HG03196 (cell line): ENCODE measurements around the gene TEKT1.
"Not testable (repeated sequence)": the region's sequence is repeated elsewhere in the genome, so short reads cannot be mapped to it uniquely, and the experiment has no call there.

Experiments used
- ATAC-seq: cut with Tn5 transposase; IDR thresholded peaks from one replicate; pipeline ENCODE4 v1.9.1; 2021; ENCODE audit not compliant: unreplicated experiment

Gene TEKT1

DNA sequence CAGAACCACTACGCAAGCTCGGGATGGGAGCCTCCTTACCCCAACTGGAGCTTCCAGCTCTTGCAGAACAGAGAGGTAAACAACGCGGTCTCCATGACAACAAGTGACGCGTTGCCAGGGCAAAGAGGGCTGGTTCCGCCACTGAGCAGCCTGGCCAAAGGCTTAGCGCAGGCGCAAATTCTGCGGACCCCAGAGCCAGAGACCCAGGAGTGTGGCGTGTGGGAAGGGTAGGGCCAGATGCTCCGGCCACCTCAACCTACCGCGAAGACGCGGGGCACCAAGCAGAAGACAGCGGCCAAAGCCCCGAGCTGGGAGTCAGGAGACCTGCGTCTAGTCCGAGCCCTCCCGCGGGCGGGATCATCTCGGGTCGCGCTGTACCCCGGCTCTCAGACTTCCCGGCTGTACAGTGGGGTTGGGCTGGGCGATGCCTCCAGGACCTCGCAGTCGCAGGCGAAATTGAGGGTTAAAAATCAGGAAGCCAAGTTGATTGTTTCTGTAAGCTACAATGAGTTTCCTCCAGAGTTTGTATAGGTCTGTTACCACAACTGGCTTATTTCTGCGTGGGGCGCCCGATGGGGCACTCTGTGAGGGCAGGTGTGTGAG, at the start of gene TEKT1:
Gene TEKT1 (minus strand): TSS at position 69 of the 603 bp plus-strand sequence. CDS start 1,353 bp downstream, outside the sequence.
- ATAC-seq, result no peak

DNA sequence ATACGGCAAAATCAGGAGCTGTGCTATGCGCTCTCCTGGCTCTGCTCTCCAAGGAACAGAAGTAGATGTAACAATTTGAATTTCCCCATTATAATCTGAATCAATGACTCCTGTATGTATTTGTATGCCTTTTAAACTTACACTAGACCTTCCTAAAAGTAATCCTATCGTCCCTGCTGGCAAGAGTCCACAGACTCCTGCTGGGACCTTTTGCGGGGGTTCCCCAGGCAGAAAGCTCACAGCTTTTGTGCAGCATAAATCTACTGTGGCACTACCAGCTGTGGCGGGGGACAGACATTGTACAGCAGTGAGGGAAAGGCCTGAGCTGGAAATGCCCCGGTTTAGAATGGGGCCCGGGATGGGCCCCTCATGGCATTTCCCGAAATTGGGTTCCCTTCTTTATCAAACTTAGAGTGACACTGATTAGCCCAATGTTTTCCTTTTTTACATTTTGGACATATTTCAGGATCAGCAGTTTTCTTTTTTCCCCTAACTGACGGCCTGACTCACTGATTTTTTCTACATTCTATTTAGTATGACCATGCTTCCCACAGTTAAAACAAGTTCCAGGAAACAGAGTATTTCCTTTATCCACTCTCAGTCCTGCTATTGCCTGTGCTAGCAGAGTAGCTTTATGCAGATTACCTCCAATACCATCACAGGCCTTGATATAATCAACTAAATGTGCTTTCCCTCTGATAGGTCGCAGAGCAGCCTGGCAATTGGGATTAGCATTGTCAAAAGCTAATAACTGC, 47.9 kb upstream of the TEKT1 start:
- not testable (repeated sequence) for ATAC-seq

DNA sequence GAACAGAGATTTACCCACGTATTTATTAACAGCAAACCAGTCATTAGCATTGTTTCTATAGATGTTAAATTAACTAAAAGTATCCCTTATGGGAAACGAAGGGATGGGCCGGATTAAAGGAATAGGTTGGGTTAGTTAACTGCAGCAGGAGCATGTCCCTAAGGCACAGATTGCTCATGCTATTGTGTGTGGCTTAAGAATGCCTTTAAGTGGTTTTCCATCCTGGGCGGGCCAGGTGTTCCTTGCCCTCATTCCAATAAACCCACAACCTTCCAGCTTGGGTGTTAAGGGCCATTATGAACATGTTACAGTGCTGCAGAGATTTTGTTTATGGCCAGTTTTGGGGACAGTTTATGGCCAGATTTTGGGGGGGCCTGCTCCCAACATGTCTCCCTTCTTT, 43.7 kb upstream of the TEKT1 start:
- ATAC-seq, result not testable (repeated sequence)

DNA sequence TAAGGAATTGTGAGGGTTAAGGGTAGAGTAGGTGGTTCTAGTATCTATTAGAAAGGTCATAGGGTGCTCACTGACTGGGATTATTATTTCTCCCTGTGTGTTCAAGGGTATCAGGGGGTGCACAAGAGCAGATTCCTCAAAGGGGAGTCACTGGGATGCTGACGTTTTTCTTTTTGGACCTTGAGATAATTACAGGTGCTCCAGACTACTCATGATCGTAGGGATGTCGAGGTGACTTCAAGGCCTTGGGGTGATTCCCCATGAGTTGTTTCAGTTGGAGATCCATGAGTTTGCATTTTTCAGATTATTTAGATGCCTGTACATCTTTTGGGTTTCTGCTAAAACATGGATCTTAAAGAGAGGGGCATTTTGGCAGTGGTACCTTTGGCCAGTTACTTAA, 41.4 kb upstream of the TEKT1 start:
- no peak for ATAC-seq

DNA sequence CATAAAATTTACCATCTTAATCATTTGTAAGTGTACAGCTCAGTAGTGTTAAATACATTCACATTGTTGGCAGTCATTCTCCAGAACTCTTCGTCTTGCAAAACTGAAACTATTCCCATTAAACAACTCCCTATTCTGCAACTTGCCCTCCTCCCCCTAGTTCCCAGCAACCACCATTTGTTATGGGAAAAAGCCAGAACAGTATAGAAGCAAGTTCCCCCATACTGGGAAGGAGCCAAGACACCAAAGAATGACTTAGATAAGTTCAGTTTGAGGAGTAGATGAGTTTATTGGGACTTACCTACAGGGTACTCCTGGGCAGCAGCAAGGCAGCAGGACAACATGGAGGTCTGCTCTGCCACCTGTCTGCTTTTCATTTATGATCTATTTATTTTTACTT, 39.3 kb upstream of the TEKT1 start:
- ATAC-seq, result no peak

DNA sequence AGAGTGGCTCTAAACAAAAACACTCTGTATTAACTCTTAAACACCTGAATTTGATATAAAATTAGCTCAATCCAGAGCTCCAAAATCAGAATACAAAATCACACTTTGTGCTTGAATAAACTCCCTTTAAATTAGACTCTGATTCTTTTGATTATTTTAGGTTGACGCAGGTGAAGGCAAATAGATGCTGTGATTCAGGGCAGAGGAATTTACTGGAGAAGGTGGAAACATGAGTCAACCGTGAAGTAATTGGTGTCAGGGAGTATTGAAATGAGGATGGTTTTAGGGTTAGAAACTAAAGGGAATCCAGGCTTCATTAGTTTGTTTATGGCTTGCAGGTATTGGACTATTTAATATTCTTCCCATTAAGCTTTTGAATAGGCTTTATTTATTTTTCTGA, 37.1 kb upstream of the TEKT1 start:
- no peak for ATAC-seq

DNA sequence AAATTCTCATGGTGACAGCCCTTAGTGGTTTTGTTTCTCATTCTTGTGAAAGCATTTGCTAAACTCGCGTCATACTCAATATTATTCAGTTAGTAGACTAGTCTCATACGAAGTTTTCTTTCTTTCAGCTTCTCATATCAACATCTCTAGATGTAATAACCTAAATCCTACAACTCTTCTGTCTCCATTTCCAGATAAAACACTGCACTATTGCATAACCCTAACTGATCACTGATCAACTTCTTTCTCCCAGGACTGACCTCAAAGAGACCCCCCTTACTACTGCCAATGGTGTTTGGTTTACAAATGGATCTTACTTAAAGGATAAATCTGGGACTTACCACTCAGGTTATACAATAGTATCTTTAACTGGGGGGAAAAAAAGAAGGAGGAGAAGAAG, 36.3 kb upstream of the TEKT1 start:
- no peak for ATAC-seq

DNA sequence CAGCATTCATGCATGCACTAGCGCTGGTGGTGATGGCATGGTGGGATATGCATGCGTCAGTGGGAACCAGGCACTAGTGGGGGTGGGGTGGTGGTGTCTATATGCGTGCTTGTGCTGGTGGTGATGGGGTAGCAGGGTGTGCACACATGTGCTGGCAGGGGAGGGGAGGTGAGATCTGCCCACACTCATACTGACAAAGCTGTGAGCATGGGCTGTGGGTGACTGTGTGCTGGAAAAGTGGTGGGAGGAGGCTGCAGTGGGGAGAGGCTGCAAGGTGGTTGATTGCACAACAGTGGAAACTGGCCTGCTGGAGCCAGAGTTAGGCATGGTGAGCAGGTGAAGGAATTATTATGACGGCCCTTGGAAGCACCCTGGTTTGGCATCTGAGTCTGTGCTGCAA, 31.3 kb upstream of the TEKT1 start:
- no peak for ATAC-seq

DNA sequence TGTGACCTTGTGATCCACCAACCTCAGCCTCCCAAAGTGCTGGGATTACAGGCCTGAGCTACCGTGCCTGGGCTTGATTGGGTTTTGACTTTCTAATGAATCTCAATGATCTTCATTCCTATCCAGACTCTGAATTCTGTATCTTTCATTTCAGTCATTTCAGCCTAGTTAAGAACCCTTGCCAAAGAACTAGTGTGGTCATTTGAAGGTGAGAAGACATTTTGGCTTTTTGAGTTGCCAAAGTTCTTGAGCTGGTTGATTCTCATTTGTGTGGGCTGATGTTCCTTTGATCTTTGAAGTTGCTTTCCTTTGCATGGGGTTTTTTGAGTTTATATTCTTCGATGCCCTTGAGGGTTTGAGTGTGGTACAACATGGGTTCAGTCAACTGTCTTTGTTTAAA, 30.6 kb upstream of the TEKT1 start:
- no peak for ATAC-seq

DNA sequence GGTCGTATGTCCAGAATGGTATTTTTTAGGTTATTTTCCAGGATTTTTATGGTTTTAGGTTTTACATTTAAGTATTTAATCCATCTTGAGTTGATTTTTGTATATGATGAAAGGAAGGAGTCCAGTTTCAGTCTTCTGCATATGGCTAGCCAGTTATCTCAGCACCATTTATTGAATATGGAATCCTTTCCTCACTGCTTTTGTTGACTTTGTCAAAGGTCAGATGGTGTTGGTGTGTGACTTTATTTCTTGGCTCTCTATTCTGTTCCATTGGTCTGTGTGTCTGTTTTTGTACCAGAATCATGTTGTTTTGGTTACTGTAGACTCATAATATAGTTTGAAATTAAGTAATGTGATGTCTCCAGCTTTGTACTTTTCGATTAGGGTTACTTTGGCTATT, 26.4 kb upstream of the TEKT1 start:
- ATAC-seq, result no peak

DNA sequence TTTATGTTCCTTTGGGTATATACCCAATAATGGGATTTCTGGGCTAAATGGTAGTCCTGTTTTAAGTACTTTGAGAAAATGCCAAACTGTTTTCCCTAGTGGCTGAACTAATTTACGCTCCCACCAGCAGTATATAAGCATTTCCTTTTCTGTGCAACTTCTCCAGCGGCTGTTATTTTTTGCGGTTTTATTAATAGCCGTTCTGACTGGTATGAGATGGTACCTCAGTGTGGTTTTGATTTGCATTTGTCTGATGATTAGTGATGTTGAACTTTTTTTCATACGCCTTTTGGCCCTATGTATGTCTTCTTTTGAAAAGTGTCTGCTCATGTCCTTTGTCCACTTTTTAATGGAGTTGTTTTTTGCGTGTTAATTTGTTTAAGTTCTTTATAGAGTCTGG, 25.8 kb upstream of the TEKT1 start:
- no peak for ATAC-seq

DNA sequence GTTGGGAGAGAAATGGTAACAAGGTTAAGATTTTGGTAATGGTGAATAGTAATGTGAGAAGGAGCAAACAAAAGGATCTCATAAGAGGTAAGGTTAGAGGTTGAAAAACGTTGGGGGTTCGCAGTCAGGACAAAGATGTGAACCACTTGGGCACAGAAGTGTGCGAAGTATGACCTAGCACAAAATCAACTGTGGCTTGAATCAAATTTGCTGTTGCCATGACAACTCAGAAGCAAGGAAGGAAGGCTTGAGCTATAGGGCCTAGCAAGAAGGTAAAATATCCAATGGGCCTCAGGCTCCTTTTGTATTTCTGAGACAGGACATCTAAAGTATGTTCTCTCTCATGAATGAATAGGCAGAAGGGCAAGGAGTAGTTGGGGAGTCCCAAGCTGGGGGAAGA, 24.5 kb upstream of the TEKT1 start:
- ATAC-seq, result no peak

DNA sequence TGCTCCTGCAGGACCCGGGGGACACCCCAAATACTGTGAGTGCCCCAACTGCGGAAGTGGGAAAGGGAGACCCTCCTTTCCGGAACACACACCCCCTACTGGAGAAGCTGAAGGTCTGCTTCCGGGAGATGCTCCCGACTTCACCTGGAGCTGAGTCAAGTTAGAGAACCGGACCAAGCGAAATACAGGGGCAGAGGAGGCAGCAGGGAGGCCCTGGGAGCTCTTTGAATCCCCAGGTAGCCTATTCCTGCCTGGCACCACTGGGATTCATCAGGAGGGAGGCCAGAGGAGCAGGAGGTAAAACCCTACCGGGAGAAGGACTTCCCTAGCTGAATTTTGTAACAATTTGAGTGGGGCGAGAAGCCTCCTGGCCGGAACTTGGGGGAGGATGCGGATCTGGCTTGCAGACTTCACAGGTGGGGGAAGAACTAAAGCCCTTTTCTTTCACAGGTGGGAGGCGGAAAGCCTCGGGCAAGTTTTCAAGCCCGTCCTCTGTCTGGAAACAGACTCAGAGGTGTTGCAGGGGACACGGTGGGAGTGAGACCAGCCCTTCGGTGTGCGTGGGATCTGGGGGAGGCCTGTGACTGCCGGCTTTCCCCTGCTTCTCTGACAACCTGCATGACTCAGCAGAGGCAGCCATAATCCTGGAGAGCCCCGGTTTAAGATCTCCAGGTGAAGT, 22.4 kb upstream of the TEKT1 start:
- no peak for ATAC-seq

DNA sequence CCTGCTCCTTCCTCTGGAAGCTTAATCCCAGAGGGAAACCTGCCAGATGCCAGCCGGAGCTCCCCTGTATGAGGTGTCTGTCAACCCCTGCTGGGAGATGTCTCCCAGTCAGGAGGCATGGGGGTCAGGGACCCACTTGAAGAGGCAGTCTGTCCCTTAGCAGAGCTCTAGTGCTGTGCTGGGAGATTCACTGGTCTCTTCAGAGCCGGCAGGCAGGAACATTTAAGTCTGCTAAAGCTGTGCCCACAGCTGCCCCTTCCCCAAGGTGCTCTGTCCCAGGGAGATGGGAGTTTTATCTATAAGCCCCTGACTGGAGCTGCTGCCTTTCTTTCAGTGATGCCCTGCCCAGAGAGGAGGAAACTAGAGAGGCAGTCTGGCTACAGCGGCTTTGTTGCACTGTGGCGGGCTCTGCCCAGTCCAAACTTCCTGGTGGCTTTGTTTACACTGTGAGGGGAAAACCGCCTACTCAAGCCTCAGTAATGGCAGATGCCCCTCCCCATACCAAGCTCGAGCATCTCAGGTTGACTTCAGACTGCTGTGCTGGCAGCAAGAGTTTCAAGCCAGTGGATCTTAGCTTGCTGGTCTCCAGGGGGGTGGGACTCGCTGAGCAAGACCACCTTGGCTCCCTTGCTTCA, 17.1 kb upstream of the TEKT1 start:
- not testable (repeated sequence) for ATAC-seq

DNA sequence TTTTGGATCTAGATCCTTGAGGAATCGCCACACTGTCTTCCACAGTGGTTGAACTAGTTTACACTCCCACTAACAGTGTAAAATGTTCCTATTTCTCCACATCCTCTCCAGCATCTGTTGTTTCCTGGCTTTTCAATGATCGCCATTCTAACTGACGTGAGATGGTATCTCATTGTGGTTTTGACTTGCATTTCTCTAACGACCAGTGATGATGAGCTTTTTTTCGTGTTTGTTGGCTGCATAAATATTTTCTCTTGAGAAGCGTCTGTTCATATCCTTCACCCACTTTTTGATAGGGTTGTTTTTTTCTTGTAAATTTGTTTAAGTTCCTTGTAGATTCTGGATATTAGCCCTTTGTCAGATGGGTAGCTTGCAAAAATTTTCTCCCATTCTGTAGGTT, 14.6 kb upstream of the TEKT1 start:
- not testable (repeated sequence) for ATAC-seq

DNA sequence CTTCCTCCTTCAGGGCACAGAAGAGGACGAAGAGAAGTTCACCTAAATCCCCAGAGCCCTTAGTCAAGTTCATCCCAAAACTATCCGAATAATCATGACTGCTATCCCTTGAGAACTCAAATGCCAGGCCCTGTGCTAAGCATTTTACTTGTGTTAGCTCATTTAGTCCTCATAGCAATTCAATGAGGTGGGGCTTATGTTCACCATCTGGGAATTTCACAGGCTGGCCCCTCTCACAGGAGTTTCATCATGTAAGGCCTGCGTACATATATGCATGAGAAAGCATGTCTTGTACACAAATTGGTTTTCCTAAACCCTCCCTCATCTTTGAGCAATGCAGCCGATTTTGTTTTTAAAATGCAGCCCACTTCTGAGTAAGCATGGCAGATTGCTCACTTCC, 12.9 kb upstream of the TEKT1 start:
- not testable (repeated sequence) for ATAC-seq

DNA sequence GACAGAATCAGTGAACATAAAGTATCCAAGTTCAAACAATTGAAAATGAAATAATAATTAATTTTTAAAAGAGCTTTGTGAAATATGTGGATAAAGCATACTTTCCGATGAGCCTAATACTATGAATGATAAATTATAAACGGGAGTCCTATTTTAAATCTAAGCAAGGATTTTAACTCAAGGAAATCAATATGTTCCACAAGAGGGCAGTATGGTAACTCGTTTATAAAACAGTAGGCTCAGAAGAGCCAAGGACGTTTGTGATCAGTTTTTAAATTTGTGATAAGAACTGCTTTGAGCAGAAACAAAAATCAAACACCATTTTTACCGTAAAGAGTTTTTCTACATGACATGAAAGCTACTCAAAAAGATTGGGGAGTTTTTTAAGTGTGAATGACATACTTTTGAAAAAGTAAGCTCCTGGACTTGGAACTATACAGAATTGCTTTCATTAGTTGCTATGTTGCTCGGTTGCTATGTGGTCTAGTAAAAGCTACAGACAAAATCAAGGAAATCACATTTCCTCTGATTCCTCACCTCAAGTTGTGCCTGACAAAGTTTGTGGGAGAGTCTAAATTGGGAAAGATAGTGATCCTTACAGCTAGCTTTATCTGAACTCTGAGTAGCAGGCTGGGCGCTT, 11.8 kb upstream of the TEKT1 start:
- no peak for ATAC-seq

DNA sequence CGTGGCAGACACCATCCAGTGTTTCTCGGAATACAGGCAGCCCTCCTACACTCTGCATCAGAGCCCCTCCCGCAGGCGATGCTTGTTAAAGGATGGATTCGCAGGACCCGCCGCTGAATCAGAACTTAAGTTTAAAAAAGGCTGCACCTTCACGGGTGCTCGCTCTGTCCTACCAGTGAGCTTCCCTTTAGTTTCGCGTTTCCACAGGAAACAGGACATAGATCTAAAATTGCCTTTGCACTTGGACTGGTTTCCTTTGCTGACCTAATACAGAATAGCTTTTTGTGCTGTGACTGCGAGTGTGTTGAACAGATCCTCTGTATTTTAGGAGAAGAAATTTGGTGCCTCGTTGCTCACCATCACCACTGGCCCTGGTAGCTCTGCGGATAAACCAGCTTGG, 10.2 kb upstream of the TEKT1 start:
- not testable (repeated sequence) for ATAC-seq

DNA sequence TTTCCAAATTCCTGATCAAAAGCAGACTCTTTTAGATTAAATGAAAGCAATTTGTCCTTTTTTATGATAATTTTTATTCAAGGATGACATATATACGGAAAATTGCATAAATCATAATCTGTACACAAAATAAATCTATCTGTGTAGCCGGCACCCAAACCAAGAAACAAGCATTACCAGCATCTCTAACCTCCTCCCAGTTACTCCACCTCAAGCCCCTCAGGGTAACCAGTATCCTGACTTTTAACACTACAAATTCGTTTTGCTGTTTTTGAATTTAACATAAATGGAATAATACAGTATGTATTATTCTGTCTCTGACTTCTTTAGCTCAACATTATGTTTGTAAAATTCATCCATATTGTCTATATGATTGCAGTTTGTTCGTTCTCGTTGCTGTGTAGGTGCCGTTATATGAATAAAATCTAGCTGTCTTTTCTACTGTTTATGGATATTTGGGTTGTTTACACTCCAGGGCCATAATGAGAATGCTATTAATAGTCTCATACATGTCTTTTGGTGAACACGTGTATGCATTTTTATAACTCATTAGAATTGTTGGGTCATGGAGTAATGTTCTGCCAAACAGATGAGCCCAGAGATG, 1.0 kb downstream of the TEKT1 start:
- ATAC-seq, result no peak

DNA sequence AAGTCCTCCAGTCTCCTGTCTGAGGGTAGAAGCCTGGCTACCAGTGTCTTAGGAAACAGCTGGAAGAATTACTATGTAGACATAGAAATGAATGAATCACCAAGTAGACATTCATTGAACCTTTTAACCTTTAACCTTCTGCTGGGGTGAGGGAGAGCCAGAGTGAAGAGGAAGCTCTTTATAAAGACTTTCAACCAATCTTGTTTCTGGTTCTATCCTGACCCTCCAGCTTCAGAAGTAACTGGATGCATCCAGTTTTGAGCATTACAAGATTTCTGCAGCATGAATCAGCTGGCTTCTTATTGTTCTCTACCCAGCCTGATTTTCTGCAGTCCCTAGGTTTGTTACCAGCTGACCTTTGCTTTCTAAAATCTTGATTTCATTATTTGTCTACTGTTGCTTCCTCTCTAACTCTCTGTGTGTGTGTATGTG, 8.5 kb downstream of the TEKT1 start:
- ATAC-seq, result no peak

DNA sequence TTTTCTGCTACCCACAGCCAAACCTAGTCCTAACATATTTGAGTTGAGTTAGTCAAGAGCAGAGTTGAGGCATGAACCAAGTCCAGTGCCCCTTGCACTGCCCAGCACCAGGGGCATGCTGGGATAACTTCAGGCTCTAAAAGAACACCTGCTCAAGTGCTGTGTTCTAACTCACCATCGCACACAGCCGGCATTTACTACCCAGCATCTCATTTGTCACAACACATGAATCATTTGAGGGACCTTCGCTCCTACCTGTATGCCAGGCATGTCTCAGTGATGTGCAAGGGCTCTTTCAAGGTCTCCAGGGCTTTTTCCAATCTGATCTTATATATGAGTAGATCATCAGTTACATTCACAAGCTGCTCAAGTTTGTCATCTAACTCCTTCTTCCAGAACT, 12.6 kb downstream of the TEKT1 start:
- ATAC-seq, result no peak
